VCaP (cell line): ENCODE measurements around the gene SLC7A8.

ENCODE experiments used
- H3K27ac ChIP-seq: fragments of 450-650 bp; 2 replicates; pipeline ENCODE4 v1.5.1; 2017
- CTCF ChIP-seq: fragments of 450-650 bp; conservative IDR thresholded peaks from 2 replicates; pipeline ENCODE4 v1.5.1; 2017; ENCODE audit warnings: mild to moderate bottlenecking, moderate library complexity

The SLC7A8 gene

GRCh38 chr14:23163830-23164229 is 19.6 kb downstream of the SLC7A8 start:
- no peak for TF ChIP-seq CTCF

GRCh38 chr14:23162800-23163199 is 20.7 kb downstream of the SLC7A8 start:
- no peak for TF ChIP-seq CTCF
- no peak overlapping the region for H3K27ac ChIP-seq

More at GRCh38 chr14:23163830-23164229, 19.6 kb downstream of the SLC7A8 start:
- H3K27ac ChIP-seq = no peak overlapping the region

- TF ChIP-seq CTCF = no peak
- no peak overlapping the region for H3K27ac ChIP-seq
Measured at GRCh38 chr14:23162005-23162404, 21.5 kb downstream of the SLC7A8 start.

- no peak for TF ChIP-seq CTCF
- no peak overlapping the region for H3K27ac ChIP-seq
Measured at GRCh38 chr14:23160924-23161522, 22.4 kb downstream of the SLC7A8 start.

- no peak overlapping the region for H3K27ac ChIP-seq
Measured at GRCh38 chr14:23159532-23159931, 23.9 kb downstream of the SLC7A8 start.

GRCh38 chr14:23158779-23159178 is 24.7 kb downstream of the SLC7A8 start:
- no peak overlapping the region for H3K27ac ChIP-seq

More at GRCh38 chr14:23159532-23159931, 23.9 kb downstream of the SLC7A8 start:
- no peak for TF ChIP-seq CTCF

GRCh38 chr14:23154964-23155587 is 28.4 kb downstream of the SLC7A8 start:
- no peak overlapping the region for H3K27ac ChIP-seq
- TF ChIP-seq CTCF = no peak

More at GRCh38 chr14:23158779-23159178, 24.7 kb downstream of the SLC7A8 start:
- TF ChIP-seq CTCF = no peak
